GM12891 (cell line): ENCODE measurements around the gene SSC4D.
"Not testable (repeated sequence)": the region's sequence is repeated elsewhere in the genome, so short reads cannot be mapped to it uniquely, and the experiment has no call there.

ENCODE experiments used
- DNase-seq: peaks from one replicate; pipeline ENCODE4 v3.0.0; 2011; ENCODE audit warnings: low spot score; ENCODE audit not compliant: insufficient read length
- FAIRE-seq: peaks from 2 replicates; lab custom pipeline; 2011; peaks lifted over from hg19 to GRCh38; lab: Jason Lieb, UNC
- PAX5 ChIP-seq: IDR thresholded peaks from 2 replicates; pipeline ENCODE4 v1.6.1; 2011; ENCODE audit warnings: low read length, moderate library complexity, mild to moderate bottlenecking; ENCODE audit not compliant: insufficient read depth, severe bottlenecking
- POLR2A ChIP-seq: IDR thresholded peaks from 2 replicates; pipeline ENCODE4 v1.6.1; 2011; ENCODE audit warnings: low read depth, low read length, control low read depth
- POLR2AphosphoS5 ChIP-seq: IDR thresholded peaks from 2 replicates; pipeline ENCODE4 v1.6.1; 2011; ENCODE audit warnings: low read depth, low read length, control low read depth
- POU2F2 ChIP-seq: IDR thresholded peaks from 2 replicates; pipeline ENCODE4 v1.6.1; 2011; ENCODE audit warnings: low read depth, mild to moderate bottlenecking, control low read depth, low read length, moderate library complexity
- SPI1 ChIP-seq: IDR thresholded peaks from 2 replicates; pipeline ENCODE4 v1.6.1; 2011; ENCODE audit warnings: low read depth, low read length, control low read depth
- TAF1 ChIP-seq: IDR thresholded peaks from 2 replicates; pipeline ENCODE4 v1.6.1; 2011; ENCODE audit warnings: low read depth, low read length, control low read depth

Gene SSC4D

DNA sequence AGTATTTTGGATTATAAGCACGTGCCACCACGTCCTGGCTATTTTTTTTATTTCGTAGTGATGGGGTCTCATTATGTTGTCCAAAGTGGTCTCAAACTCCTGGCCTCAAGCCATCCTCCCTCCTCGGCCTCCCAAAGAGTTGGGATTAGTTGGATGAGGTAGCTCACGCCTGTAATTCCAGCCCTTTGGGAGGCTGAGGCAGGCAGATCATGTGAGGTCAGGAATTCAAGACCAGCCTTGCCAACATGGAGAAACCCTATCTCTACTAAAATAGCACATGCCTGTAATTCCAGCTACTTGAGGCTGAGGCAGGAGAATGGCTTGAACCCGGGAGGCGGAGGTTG, 28.9 kb downstream of the SSC4D start:
- DNase-seq (no peak), FAIRE-seq (no peak)
- no peak for TF ChIP-seq SPI1
- no peak for TF ChIP-seq POLR2A
- no peak for TF ChIP-seq POLR2AphosphoS5
- no peak for TF ChIP-seq TAF1
- TF ChIP-seq POU2F2 = no peak
- TF ChIP-seq PAX5 = no peak

DNA sequence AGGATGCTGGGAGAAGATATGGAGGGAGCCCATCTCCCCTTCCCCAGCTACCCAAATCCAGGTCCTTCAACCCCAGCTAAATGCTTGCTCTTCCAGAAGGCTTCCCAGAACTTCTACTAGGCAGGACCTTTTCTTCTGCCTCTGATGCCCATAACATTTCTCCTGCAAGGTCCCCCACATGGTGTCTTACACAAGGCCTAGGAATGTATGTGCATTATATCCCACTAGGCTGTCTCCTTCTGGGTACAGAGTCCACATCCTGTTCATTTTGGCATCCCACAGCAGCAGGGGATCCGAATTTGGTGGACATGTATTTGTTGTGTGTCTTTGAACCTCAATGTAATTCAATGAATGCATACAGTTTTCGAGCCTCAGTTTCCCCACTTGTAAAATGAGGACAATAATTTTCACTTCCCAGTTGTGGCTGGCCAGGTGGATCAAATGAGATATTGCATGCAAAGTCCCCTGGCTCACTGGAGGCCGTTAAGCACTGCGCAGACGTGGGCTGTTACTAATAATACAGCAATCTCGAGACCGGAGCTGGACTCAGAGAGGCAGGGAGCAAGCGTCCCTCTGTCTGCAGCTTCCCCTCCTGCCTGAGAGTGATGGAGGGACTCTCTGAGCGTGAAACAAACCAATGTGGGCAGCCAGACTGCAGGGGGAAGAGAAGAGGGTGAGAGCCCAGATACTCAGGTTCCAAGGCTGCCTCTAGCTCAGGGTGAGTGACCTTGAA, 32.1 kb downstream of the SSC4D start:
- DNase-seq (no peak), FAIRE-seq (peak; percentile 41)
- TF ChIP-seq PAX5 (no peak), SPI1 (0 out of 2 replicates have a peak, but pooled peaks have one; percentile 28)

DNA sequence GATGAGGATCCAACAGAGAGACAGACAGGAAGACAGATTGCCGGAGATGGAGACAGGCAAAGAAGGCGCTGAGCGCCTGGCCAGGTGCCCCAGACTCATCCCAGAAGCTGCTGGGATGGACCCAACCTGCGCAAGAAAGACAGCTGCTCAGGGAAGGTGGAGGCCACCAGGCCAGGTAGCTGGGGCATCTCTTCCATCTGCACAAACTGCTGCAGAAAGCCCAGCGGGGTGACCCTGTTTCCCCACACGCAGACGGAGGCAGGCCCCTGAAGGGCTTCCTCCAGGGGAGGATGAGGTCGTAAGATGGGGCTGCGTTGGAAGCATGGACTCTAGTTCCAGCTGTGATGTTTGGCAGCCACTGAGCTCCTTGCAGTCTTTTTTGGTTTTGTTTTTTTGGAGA, 34.2 kb downstream of the SSC4D start:
- FAIRE-seq (no peak), DNase-seq (no peak)
- no peak for TF ChIP-seq SPI1
- no peak for TF ChIP-seq TAF1
- no peak for TF ChIP-seq POU2F2
- TF ChIP-seq POLR2A = no peak

DNA sequence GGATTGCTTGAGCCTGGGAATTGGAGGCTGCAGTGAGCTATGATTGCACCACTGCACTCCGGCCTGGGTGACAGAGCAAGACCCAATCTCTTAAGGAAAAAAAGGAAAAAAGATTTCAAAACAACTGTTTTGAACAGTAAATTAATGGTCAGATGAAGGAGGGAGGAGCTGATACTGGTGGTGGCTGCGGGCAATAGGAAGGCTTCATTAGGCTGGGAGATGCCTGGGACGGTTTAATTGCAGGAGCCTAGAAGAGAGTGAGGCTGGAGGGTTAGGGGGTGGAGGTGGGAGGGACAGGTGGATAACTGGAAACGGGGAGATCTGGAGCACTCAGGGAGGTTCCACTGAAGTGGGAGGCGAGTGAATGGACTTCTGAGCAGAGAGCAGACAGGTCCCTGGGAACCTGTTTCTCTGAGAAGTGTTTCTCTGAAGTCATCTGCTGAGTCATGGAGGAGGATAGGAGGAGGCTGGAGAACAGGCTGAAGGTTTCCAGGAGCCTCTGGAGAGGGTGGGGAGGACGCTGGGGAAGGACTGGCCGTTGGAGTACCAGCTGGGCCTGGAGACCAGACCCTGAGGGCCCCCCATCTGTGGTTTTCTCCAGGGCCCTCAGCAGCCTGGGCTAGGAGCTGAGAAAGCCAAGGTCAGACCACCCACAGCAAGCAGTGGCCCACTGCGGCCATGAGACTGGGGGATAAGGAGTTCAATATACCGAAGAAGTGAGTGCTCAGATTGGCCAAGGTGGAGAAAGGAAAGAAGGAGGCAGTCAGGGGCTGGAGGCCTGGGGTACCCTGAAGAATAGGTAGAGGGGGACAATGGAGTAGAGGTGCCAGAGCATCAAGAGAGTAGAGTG, 36.3 kb downstream of the SSC4D start:
- DNase-seq (no peak), FAIRE-seq (no peak)
- TF ChIP-seq PAX5 (no peak), TAF1 (no peak), SPI1 (no peak), POLR2A (no peak), POU2F2 (no peak), POLR2AphosphoS5 (no peak)

DNA sequence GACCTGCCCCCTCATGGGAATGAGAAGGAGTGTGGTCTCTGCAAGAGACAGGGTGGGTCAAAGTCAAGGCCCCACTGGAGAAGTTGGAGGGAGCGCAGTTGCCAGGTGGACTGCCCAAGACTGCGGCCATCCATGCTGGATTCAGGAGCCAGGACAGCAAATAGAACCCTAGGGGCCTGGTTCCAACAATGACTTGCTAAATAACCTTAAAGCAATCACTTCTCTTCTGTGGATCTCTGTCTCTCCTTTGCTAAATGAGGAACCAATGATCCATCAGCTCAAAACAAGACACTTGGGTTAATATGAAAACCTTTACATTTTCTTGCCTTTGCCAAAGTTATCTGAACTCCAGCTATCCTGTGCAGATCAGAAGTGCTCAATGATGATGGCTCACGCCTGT, 38.1 kb downstream of the SSC4D start:
- DNase-seq (no peak), FAIRE-seq (no peak)

DNA sequence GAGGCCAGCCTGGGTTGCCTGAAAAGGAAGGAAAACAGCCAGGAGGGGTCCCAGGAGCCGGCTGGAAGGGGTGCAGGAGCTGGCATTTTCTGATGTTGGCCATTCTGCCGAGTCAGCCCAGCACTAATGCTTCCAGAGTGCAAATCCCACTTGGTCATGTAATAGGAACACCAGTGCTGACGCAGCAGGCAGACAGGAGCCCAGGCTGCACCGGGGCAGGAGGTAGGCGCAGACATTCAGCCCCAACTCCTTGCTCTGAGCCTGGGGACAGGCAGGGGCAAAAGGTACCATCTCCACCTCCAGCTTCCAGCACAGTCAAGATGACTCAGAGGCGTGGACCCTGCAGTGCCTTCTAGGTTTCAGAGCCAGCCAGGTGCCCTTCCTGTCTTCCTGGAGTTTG, 40.5 kb downstream of the SSC4D start:
- FAIRE-seq = no peak
- no peak for DNase-seq
- no peak for TF ChIP-seq POLR2AphosphoS5
- no peak for TF ChIP-seq SPI1

More for the DNA sequence above, 38.1 kb downstream of the SSC4D start:
- TF ChIP-seq POLR2AphosphoS5 (no peak), TAF1 (no peak), POLR2A (no peak), PAX5 (no peak), POU2F2 (no peak), SPI1 (no peak)

DNA sequence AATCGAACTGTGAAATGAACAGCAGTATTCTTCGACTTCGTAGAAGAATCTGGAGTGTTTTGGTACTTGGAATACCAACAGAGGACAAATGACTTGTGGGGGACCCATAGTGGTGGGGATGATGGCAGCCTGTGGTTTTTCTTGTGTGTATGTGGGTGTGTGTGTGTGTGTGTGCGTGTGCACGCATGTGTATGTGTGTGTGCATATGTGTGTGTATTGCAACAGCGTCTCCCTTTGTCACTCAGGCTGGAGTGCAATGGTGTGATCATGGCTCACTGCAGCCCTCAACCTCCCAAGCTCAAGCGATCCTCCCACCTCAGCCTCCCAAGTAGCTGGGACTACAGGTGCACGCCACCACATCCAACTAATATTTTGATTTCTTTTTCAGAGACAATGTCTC, 41.3 kb downstream of the SSC4D start:
- DNase-seq (no peak), FAIRE-seq (no peak)
- TF ChIP-seq PAX5 = no peak
- TF ChIP-seq SPI1 = no peak
- no peak for TF ChIP-seq TAF1
- TF ChIP-seq POLR2AphosphoS5 = no peak
- no peak for TF ChIP-seq POLR2A
- no peak for TF ChIP-seq POU2F2

DNA sequence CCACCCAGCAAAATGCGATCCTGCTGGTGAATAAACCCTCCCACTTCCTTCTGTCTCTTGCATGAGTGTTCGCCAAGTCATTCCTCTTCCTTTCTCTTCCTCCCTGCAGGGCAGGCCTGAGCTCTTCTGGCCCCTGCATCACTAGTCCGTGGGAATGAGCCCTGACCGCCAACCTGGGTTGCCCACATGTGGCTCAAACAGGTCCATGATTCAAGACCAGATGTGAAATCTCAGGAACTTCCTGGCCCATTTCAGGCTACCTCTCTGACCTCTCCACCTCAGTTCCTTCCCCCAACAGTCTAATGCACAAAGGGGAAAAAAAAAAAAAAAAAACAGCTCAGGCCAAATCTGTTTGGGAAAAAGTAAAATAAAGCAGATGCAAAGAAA, 45.3 kb downstream of the SSC4D start:
- DNase-seq = no peak
- FAIRE-seq = no peak
- TF ChIP-seq SPI1 (0 out of 2 replicates have a peak, but pooled peaks have one; percentile 29), POU2F2 (no peak), PAX5 (no peak), TAF1 (no peak)

DNA sequence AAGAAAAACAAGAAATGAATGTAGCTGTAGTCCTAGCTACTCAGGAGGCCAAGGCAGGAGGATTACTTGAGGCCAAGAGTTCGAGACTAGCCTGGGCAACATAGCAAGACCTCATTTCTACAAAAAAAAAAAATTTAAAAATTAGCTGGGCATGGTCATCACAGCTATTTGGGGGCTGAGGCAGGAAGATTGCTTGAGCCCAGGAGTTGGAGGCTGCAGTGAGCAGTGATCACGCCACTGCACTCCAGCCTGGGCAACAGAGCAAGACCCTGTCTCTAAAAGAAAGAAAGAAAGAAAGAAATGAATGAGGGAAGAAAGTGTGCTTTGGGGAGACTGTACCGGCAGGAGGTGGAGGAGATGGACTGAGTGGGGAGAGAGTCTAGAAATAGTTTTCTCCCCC, 45.7 kb downstream of the SSC4D start:
- not testable (repeated sequence) for FAIRE-seq, DNase-seq

DNA sequence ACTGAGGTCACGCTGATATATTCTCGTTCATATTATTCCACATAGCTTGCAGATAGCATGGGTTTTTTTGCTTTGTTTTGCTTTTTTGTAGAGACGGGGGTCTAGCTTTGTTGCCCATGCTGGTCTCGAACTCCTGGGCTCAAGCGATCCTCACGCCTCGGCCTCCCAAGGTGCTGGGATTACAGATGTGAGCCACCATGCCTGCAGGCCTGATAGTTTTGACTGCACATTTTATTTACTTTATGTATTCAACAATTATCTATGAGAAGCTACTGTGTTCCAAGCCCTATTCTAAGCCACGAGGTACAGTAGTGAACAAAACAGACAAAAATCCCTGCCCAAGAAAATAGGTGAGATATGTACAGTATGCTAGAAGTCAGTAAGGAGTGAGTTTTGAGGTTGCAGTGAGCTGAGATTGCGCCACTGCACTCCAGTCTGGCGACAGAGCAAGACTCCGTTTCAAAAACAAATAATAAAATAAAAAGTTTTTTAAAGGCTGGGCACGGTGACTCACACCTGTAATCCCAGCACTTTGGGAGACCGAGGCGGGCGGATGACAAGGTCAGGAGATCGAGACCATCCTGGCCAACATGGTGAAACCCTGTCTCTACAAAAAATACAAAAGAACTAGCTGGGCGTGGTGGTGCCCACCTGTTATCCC, 49.4 kb downstream of the SSC4D start:
- no peak for DNase-seq
- FAIRE-seq = no peak
- TF ChIP-seq POLR2AphosphoS5 (no peak), POLR2A (no peak), TAF1 (no peak), POU2F2 (no peak), SPI1 (no peak), PAX5 (no peak)
